HG03103 (cell line): Measurements from ENCODE around the gene LCNL1.
"Not testable (repeated sequence)": the region's sequence is repeated elsewhere in the genome, so short reads cannot be mapped to it uniquely, and the experiment has no call there.

Experiments
- ATAC-seq: cut with Tn5 transposase; IDR thresholded peaks from one replicate; pipeline ENCODE4 v1.9.1; 2021; ENCODE audit warnings: low read depth; ENCODE audit not compliant: unreplicated experiment

The LCNL1 gene

DNA sequence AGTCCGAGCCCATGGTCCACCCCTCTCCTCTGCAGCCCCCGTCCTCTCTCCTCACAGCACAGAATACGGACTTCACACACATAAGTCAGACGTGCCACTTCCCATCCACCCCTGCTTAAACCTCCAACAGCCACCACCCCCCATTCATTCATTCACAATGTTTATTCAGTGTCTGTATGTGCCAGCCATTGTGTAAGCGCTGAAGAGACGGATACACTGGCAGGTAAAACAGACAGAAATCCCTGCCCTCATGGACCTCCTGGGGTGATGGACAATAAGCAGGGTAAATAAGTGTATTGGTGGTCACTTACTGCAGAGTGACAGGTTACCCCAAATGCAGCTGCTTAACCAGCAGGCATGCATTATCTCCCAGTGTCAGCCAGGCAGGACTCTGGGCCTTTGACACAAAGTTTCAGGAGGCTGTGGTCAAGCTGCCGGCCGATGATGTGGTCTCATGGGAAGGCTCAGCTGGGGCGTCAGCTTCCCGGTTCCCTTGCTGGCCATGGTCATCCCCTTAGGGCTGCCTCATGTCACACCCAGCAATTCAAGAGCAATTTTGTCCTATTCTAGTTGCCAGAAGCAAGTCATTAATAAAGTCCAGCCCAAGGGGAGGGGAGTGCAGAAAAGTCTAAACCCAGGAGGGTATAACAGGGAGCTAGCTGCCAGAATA is 7.6 kb downstream of the LCNL1 start:
- no peak for ATAC-seq

DNA sequence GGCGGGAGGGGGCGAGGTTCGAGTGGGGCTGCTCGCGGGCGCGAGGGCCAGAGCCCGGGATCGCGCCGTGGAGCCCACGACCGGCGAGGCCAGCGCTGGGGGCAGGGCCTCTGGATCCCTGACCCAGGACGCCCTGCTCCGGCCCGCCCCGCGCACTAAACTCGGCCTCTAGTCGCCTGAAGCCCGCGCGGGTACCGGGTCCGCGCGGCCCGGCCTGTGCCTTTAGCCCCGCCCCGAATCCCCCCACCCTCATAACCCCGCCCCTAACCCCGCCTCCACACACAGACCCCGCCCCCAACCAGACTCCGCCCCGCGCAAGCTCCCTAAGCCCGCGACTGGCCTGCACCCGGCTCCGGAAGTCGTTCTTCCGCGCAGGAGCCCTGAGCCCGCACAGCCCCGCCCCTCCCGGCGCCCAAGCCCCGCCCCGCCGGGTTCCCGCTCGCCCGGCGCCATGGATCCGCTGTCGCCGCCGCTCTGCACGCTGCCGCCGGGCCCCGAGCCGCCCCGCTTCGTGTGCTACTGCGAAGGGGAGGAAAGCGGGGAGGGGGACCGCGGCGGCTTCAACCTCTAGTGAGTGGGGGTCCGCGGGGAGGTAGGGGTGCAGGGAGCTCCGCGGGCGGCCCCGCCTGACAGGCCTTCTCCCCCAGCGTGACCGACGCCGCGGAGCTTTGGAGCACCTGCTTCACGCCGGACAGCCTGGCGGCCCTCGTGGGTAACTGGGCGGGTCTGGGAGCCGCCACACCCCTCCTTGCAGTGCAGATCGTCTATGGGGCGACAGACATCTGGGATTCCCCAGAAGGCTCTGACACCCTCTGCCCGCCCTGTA is 9.4 kb downstream of the LCNL1 start, which contains the start of gene PAXX:
Gene PAXX (plus strand): TSS at position 430 of the 826 bp plus-strand sequence. CDS start 22 bp downstream, at position 452.
- ATAC-seq = peak; percentile 78

DNA sequence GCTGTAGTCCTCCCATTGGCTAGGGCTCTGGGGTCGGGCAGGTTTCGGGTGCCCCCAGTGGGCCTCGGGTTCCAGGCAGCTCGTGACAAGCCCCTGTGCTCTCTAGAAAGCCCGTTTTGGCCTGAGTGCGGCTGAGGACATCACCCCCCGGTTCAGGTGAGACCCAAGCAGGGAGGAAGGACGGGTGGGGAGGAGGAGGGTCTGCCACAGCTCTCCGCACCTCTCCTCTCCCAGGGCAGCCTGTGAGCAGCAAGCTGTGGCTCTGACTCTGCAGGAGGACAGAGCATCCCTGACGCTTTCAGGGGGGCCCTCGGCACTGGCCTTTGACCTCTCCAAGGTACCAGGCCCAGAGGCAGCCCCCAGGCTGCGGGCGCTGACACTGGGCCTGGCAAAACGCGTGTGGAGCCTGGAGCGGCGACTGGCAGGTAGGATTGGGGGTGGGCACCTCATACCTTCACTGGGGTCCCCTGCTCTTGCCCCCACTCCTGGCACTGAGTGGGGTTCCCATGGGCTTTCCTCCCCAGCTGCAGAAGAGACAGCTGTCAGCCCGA is 10.1 kb downstream of the LCNL1 start:
- ATAC-seq = no peak

DNA sequence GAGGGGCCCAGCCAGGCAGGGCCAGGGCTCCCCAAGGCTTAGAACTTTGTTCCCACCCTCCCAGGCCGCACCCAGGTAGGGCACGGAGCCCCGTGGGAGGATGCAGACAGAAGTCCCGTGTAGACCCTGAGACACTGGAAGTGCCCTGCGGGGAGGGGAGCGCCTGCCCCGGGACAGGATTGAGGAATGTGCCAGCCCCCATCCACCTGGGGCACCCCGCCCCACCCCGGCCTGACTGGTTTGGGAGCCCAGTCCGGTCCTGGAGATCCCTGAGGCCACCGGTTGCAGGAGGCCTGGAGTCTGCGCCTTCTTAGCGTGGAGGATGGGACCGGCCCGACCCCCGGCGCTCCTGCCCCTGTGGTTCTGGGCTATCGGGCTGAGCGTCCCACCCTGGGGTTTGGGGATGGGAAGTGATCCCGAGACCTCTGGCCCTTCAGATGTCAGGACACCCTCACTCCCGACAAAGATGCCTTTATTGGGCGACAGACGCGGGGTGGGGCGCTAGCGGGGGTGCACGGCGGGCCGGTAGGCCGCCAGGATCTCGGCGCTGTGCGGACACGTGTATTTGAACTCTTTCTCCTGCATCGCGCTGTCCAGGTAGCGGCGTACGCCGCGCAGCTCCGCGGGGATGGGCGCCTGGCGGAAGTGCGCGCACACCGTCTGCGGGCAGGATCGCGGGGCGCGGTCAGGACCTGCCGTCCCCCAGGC is 11.5 kb downstream of the LCNL1 start:
- ATAC-seq = no peak

DNA sequence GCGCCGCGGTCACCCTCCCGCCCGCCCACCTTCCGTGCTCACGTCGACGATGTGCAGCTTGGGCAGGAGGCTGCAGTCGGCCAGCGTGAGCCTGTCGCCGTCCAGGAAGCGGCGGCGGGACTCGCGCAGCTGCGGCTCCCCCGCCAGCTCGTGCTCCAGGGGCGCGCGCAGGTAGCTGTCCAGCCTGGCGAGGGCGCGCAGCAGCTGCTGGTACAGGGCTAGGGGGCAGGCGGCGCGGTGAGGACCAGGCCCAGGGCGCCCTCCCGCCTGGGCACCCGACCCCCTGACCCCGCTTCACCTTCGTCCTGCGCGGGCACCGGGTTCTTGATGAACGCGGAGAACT is 12.1 kb downstream of the LCNL1 start:
- ATAC-seq = no peak

DNA sequence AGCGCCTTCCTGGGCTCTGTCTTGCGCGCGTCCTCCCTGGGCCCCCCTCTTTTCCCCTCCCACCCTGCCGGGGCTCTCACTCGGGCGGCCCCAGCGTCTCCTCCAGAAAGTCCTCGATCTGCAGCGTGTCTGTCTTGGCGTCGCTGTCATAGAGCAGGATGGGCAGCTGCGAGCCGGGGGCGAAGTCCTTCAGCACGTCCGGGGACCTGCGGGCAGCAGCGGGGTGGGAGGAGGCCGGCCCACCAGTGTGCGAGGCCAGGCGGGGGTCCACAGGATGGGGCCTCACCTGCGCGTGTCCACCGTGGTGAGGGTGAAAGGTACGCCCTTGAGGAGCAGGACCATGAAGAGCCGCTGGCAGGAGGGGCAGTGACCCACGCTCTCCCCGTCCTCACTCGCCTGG is 12.6 kb downstream of the LCNL1 start:
- ATAC-seq = no peak

DNA sequence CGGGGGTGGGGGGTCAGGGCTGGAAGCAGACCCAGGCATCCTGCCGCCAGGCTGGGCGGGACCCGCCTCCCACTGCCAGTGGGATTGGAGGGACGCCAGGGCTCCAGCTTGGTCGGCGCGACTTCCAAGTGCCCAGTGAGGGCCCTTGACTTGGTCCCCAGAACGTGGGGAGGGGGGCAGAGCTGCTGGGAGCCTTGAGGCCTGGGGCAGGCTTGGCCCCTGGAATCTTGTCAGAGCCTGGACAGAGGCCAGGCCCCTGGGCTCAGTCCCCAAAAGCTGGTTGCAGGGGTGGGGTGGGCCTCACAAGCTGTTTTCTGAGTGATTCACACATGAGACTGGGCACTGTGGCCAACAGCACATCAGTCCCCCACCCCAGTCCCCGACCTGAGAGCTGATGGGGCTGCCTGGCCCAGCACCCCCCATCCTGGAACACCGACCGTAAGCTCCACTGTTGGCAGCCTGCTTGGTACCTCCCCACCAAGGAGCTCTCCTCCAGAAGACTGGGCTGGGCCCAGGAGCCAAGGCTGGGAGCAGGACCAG is 13.0 kb downstream of the LCNL1 start:
- no peak for ATAC-seq

DNA sequence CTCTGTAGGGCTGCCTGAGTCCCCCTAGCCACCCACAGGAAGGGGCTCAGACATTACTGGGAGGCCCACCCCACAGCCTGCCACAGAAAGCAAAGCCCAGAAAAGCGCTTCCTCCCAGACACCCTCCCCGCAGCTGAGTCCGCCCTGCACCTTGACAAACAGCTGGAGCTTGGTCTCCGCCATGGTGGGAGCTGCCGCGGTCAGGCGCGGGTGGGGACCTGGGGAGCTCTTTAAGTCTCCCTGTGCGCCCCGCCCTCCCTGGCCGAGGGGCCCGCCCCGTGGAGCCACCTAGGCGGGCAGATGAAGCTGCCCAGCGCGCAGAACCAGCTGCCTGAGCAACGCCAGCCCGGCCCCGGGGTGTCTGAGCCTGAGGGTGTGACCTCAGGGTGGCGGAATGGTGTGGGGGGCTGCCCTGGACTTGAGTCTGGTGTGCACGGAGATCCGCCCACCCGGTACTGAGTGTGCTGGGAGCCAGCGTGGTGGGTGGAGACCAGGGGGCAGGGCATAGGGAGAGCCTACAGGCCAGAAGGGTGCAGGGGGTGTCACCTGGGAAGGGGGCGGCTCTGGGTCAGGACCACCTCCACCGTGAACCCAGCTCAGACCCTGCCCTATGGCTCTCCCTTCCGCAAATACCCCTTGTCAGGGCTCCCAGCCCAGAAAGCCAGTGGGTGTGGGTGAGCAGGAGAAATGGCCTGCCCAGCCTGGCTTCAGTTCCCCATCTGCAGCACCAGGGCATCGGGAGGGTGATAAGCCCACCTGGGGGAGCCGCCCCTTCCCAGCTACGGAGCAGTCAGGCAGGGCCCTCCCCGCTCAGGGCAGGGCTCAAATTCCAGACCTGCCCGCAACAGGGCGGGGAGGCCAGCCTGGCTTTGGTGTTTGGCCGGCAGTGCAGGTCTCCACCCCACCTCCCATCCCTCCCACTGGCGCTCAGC is 13.8 kb downstream of the LCNL1 start, which contains the start of gene CLIC3:
Gene CLIC3 (minus strand): TSS at position 208 of the 932 bp plus-strand sequence. CDS start 25 bp downstream, at position 183.
- no peak for ATAC-seq

DNA sequence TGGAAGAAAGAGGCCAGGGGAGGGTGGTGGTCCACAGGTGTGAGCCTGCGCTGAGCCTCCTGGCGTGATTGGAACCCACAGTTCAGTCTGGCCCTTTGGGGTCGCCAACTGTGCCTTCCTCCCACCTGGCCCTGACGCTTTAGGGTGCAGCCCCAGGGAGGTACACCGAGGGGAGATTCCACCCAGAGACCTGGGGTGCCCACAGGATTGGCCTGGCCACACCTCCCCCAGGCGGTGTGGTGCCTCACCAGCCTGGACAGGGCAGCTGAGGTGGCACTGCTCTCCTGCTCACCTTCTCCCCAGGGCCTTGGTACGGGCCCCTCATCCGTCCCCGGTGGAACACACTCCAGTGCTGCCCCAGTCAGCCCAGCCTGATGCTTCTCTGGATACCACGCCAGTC is 14.6 kb downstream of the LCNL1 start:
- ATAC-seq = no peak

DNA sequence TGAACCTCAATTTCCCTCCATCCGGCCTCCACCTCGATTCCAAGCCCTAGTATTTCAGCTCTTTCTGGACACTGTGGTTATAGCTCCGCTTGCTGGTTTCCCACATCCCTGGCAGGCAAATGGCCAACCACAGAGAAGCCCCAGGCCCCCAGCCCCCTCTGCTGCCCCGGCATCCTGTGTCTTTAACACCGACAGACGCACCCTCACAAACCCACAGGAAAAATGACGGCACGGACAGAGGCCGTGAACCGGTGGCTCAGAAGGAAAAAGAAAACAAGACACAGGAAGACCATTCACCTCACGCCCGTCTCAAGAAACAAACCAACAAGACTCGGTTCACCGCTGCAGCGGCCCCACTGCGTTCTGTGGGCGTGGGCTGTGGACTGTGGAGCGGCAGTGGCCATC is 15.0 kb downstream of the LCNL1 start:
- no peak for ATAC-seq

DNA sequence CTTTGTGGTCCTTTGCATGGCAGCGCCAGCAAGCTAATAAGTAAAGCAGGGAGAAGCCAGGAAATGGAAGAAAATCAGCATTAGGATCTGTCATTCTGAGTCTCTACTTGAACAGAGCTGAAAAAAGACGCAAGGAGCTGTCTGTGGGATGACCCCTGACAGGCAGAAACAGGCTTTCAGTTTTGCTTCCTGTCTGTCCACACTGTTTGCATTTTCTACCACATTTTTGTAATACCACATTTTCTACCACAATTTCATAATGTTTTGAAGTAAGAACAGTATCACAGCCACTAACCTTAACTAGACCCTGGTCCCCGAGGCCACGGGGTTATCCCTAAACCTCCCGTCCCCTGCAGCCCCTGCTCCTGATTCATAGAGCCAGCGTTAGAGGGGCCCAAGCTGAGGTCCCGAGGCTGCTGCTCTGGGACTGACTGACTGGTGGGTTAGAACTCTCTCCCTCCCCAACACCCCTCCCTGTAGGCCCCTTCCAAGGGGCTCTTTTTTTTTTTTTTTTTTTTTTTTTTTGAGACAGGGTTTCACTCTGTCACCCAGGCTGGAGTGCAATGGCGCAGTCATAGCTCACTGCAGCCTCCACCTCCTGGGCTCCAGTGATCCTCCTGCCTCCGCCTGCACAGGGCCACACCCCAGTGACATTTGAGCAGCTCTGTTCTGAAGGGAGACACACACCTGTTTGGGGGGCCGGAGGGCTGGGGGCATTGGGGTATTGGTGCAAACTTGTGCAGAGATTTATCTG is 17.6 kb downstream of the LCNL1 start:
- ATAC-seq = no peak

DNA sequence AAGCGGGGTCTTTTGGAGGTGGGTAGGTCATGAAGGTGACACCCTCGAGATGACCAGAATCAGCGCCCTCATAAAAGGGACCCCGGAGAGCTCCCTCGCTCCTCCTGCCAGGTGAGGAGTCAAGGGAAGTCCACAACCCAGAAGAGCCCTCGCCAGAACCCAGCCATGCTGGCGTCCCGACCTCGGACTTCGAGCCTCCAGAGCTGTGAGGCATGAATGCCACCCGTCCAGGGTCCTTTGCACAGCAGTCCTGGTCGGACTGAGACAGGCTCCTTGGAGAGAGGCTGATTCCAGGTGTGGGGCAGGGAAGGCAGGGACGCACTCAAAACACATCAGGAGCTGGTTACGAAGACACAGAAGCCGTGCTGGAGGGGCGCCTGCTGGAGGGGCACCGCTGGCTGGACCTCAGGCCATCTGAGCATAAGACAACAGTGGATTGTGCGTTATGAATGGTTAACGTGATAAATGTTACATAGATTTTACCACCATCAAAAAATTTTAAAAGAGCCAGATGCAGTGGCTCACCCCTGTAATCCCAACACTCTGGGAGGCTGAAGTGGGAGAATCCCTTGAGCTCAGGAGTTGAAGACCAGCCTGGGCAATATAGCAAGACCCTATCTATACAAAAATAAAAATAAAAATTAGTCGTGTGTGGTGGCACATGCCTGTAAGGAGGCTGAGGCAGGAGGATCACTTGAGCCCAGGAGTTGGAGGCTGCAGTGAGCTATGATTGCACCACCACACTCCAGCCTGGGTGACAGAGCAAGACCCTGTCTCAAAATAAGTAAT is 19.3 kb downstream of the LCNL1 start:
- no peak for ATAC-seq

DNA sequence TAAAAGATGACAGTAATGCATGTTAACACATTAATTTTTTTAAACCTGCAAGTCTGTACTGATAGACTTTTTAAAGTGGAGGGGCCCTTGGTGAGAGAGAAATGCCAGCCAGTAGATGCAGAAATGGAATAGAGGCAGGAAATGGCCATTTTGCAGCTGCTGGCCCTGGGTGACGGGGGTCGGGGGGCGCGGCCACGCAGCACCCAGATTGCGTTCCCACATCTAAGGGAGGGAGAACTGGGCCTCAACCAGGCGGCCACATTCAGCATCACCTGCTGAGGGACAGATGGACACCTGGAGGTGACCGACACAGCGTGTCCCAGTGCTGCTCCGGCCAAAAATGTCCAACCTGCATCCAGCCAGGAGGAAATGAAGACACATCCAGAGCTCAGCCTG is 19.9 kb downstream of the LCNL1 start:
- ATAC-seq = no peak

DNA sequence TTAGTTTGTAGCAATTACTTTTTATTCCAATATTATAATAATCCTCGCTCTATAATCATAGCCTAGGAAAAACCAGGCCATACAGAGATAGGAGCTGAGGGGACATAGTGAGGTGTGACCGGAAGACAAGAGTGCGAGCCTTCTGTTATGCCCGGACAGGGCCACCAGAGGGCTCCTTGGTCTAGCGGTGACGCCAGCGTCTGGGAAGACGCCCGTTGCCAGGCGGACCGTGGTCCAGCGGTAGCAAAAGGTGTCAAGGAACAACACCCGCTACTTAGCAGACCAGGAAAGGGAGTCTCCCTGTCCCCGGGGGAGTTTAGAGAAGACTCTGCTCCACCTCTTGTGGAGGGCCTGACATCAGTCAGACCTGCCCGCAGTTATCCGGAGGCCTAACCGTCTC is 21.5 kb downstream of the LCNL1 start:
- not testable (repeated sequence) for ATAC-seq

DNA sequence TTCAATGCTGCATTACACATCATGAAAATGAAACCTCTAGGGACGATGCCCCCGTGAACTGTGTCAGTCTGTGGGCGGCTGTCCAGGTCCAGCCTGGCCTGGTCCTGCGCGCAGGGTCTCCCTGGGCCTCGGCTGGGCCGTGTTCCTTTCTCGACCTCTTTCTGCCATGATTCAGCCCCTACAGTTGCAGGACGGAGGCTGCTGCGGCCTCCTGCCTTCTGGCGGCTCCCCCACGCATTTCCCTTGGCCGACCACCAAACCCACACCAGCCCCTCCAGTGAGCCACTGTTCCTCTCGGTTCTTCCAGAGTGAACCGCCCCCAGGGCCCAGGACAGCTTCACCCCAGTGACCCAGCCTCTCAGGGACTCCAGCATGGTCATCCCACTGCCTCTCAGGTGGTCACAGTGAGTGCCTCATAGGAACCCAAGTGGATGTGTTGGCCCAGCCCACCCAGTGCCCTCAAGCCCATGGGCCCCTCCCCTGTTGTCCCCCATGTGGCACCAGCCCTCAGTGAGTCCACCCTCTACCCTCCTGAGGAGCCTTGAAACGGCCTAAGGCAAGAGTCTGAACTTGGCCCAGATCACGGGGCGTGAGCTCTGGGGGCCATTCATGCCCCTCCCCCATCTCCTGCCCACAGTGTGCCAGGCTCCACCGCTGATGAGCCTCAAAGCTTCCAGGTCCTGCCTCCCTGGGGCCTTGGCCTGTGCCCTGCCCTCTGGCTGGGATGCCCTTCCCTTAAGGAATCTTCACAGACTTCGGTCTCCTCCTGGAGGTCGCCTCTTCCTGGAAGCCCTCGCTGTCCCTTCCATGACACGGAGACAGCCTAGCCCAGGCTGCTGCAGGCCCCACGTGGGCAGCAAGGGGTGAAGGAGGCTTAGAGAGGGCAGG is 23.6 kb downstream of the LCNL1 start:
- ATAC-seq = no peak

DNA sequence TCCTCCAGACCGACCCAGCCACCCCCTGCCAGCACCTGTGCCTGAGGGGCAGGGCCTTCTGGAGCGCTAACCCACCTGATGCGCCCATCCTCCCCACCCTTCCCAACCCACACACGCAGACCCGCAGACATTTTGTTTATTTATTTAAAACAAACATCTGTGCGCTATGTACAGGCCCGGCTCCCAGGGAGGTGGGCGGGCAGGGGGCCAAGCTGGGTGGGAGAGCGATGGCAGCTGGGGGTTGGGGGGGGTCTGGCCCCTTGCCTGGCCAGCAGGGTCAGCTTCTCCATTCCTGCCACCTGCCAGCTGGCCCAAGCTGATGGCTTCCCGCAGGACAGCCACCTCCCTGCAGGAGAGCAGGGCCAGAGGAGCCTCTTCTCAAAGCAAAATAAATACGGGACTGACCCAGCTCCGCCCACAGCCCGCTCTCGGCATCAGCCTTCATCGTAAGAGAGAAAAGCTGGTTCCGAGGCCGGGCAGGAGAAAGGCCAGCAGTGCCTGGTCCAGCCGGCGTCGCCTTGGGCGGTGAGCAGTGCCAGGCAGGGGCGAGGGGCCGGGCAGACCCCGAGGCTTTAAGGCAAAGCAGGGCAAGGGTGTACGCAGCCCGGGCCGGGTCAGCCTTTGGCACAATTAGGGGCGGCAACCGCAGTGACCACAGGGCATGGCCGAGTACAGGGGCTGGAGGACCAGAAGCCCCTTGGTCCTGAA is 24.5 kb downstream of the LCNL1 start:
- ATAC-seq = no peak

DNA sequence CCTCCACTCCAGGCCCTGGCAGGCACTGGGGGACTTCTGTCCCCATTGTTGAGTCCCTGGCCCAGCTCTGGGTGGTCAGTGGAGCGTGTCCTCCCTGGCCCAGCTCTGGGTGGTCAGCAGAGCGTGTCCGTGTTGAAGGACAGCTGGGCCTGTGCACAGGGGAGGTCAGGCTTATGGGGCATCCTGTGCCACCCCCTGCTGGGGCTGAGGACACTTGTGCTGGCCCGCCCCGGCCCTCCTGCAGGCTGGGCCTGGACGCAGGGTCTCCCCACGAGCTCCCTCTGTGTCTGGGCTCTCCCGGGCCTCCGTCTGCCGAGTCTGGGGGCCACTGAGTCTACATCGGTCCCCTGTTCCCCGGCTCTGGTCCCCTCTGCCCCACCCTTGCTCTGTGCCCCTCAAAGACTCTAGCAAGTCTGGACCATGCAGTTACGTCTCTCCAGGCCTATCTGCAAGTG is 25.1 kb downstream of the LCNL1 start:
- ATAC-seq = no peak
